ENCODE results near the gene HS6ST3.
"Not testable (repeated sequence)": the region's sequence is repeated elsewhere in the genome, so short reads cannot be mapped to it uniquely, and the experiment has no call there.

DNA sequence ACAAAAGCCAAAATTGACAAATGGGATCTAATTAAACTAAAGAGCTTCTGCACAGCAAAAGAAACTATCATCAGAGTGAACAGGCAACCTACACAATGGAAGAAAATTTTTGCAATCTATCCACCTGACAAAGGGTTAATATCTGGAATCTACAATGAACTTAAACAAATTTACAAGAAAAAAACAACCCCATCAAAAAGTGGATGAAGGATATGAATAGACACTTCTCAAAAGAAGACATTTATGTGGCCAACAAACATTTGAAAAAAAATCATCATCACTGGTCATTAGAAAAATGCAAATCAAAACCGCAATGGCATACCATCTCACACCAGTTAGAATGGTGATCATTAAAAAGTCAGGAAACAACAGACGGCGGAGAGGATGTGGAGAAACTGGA is 688.4 kb downstream of the HS6ST3 start:
- TF ChIP-seq, protein P1, sequence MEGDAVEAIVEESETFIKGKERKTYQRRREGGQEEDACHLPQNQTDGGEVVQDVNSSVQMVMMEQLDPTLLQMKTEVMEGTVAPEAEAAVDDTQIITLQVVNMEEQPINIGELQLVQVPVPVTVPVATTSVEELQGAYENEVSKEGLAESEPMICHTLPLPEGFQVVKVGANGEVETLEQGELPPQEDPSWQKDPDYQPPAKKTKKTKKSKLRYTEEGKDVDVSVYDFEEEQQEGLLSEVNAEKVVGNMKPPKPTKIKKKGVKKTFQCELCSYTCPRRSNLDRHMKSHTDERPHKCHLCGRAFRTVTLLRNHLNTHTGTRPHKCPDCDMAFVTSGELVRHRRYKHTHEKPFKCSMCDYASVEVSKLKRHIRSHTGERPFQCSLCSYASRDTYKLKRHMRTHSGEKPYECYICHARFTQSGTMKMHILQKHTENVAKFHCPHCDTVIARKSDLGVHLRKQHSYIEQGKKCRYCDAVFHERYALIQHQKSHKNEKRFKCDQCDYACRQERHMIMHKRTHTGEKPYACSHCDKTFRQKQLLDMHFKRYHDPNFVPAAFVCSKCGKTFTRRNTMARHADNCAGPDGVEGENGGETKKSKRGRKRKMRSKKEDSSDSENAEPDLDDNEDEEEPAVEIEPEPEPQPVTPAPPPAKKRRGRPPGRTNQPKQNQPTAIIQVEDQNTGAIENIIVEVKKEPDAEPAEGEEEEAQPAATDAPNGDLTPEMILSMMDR (conservative IDR thresholded peaks at IDR 0.05 in 1 of 2, IDR thresholded peaks at IDR 0.05 in 1 of 2; ENCODE audit: extremely low read depth in 1 of 2, insufficient read depth in 1 of 2, low read depth in 1 of 2, low read length in 2 of 2) = not testable (repeated sequence)
- not testable (repeated sequence) for TF ChIP-seq EZH2 (IDR thresholded peaks at IDR 0.05; ENCODE audit: borderline replicate concordance, low read length)
